Uterus (tissue), 4 donors: ENCODE measurements around the gene CCT3. TPM values are rescaled to one million over a fixed set of nuclear protein-coding genes. Genes with fewer than 3 reads are reported as not detected.
A peak's percentile ranks its signal among the peaks of the same experiment; 100 is the strongest.

Source experiments
- DNase-seq, 2 donors: peaks; one replicate each; pipeline ENCODE4 v3.0.0-alpha.2; 2019 to 2020
- H3K27ac ChIP-seq, 2 donors: fragments of 200-600 bp; sonication (generic); 1 replicate in 1 of 2; 2 replicates in 1 of 2; pipeline ENCODE4 v1.5.1; 2016 to 2018
- H3K27me3 ChIP-seq, 2 donors: fragments of 200-600 bp; sonication (generic); one replicate each; pipeline ENCODE4 v1.5.1; 2018 to 2019; ENCODE audit warnings: control low read depth in 1 of 2
- H3K36me3 ChIP-seq, 2 donors: fragments of 200-600 bp; sonication (generic); one replicate each; pipeline ENCODE4 v1.5.1; 2019; ENCODE audit warnings: control low read depth in 1 of 2
- H3K4me1 ChIP-seq, 2 donors: fragments of 200-600 bp; sonication (generic); one replicate each; pipeline ENCODE4 v1.5.1; 2018 to 2019; ENCODE audit warnings: control low read depth in 1 of 2
- H3K4me3 ChIP-seq, 2 donors: fragments of 200-600 bp; sonication (generic); 1 replicate in 1 of 2; 2 replicates in 1 of 2; pipeline ENCODE4 v1.5.1; 2018 to 2019; ENCODE audit warnings: mild to moderate bottlenecking in 1 of 2
- H3K9me3 ChIP-seq, 2 donors: fragments of 200-600 bp; sonication (generic); one replicate each; pipeline ENCODE4 v1.5.1; 2019; ENCODE audit warnings: control low read depth in 1 of 2
- POLR2A ChIP-seq, 2 donors: fragments of 450-650 bp; IDR thresholded peaks; one replicate each; pipeline ENCODE4 v1.6.1; 2016; ENCODE audit warnings: antibody characterized with exemption in 2 of 2, mild to moderate bottlenecking in 1 of 2, moderate library complexity in 1 of 2
- intact Hi-C: fragments of 100-400 bp; cut with DNase I; formaldehyde crosslinking; loops from one replicate; pipeline ENCODE4 v1.15.1; 2023; ENCODE audit warnings: low total_unique reads
- total RNA-seq, 4 donors: library from RNA; depleted of rRNA in 3 of 4; stranded (reverse); fragments of >200 nt in 3 of 4; gene quantifications; one replicate each; pipeline versions ENCODE4 v1.1.0 to v1.2.4, GENCODE V29; 2014 to 2023
- TF ChIP-seq, protein P1 (sequence below), 4 experiments: fragments of 200-600 bp in 2 of 4; fragments of 450-650 bp in 2 of 4; sonication (generic) in 2 of 4; IDR thresholded peaks; one replicate each; pipeline ENCODE4 v1.5.1; 2016 to 2019; ENCODE audit warnings: antibody characterized with exemption in 4 of 4, mild to moderate bottlenecking in 2 of 4, moderate library complexity in 1 of 4
- donor health status: DM: yes; HTN: yes; CAD: no.

Gene CCT3
- total RNA-seq, 4 donors from 2014 or later, result 114 to 267 (median 192) TPM

DNA sequence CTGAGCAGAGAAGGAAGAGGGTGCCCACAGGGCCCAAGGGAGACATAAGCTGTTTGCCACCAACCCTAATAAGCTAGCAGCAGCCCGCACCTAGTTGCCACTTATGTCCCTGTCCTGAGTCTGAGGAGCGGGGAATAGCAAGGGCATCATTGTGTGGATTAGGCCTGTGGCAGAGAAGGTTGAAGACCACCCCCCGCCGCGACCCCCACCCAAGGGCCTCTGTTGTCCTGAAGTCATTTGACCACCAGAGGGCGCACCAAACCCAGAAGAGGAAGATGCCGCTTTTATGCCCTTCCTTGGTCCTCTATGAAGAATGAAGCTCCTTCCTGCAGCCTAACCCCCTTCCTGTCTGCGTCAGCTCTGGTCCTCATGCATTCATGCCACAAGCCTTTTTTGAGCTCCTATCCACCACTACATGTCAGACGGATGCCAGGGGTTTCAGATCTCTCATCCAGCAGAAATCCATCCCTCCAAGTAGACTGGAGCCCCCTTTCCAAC lies 47.5 kb upstream of the CCT3 start:
- peaks cover 0 to 4% of the 10 kb centered on the region in 2 donors for H3K4me1 ChIP-seq
- no peaks in the 10 kb centered on the region for H3K27me3 ChIP-seq
- H3K36me3 ChIP-seq, result no peaks in the 10 kb centered on the region
- DNase-seq, result peak; percentile 47 to 56
- H3K9me3 ChIP-seq, result no peaks in the 10 kb centered on the region
- intact Hi-C loops, result loop anchor here (5.0 kb wide), 1 partner anchor 57 kb away; no protein-coding TSS in a partner anchor
- no peak overlapping the region for H3K4me3 ChIP-seq
- TF ChIP-seq, protein P1, sequence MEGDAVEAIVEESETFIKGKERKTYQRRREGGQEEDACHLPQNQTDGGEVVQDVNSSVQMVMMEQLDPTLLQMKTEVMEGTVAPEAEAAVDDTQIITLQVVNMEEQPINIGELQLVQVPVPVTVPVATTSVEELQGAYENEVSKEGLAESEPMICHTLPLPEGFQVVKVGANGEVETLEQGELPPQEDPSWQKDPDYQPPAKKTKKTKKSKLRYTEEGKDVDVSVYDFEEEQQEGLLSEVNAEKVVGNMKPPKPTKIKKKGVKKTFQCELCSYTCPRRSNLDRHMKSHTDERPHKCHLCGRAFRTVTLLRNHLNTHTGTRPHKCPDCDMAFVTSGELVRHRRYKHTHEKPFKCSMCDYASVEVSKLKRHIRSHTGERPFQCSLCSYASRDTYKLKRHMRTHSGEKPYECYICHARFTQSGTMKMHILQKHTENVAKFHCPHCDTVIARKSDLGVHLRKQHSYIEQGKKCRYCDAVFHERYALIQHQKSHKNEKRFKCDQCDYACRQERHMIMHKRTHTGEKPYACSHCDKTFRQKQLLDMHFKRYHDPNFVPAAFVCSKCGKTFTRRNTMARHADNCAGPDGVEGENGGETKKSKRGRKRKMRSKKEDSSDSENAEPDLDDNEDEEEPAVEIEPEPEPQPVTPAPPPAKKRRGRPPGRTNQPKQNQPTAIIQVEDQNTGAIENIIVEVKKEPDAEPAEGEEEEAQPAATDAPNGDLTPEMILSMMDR (IDR thresholded peaks at IDR 0.05), result peak; percentile 78 to 86 (median 80)
- no peak for TF ChIP-seq POLR2A (IDR thresholded peaks at IDR 0.05)
- H3K27ac ChIP-seq, result no peak overlapping the region

DNA sequence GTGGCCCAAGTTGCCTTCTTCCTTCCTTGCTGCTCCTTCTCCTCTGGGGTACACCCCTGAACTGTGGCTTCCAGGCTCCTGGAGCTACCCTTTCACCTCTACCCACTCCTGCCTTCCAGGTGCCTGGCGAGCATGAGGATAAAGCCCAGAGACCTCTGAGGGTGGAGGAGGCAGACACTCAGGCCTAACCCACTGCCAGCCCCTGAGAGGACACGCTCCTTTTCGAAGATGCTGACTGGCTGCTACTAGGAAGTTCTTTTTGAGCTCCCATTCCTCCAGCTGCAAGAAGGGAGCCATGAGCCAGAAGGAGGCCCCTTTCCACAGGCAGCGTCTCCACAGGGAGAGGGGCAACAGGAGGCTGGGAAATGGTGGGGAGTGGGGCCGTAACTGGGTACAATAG lies 46.6 kb upstream of the CCT3 start:
- intact Hi-C loops, result loop anchor here (5.0 kb wide), 1 partner anchor 58 kb away; no protein-coding TSS in a partner anchor
- TF ChIP-seq, protein P1 (IDR thresholded peaks at IDR 0.05), result no peak
- no peak for TF ChIP-seq POLR2A (IDR thresholded peaks at IDR 0.05)
- no peak for DNase-seq
- no peak overlapping the region for H3K4me3 ChIP-seq
- H3K36me3 ChIP-seq, result no peaks in the 10 kb centered on the region
- no peaks in the 10 kb centered on the region for H3K9me3 ChIP-seq
- H3K27ac ChIP-seq, result no peak overlapping the region
- no peaks in the 10 kb centered on the region for H3K27me3 ChIP-seq
- H3K4me1 ChIP-seq, result peaks cover 0 to 4% of the 10 kb centered on the region in 2 donors

DNA sequence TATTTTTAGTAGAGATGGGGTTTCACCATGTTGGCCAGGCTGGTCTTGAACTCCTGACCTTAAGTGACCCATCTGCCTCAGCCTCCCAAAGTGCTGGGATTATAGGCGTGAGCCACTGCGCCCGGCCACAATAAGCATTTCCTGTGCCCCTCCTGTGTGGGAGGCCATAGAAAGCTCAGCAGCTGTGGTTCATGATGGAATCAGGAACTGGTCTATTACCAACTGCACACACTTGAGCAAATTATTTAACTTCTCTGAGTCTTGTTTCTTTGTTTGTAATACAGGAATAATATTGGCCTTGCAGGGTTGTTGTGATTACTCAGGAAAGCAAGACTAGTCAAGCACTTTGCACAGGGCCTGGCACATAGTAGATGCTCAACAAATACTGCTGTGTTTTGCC lies 45.9 kb upstream of the CCT3 start:
- Histone ChIP-seq H3K9me3 (no peaks in the 10 kb centered on the region), H3K36me3 (no peaks in the 10 kb centered on the region), H3K4me3 (no peak overlapping the region), H3K4me1 (peaks cover 0 to 4% of the 10 kb centered on the region in 2 donors), H3K27me3 (no peaks in the 10 kb centered on the region), H3K27ac (no peak overlapping the region)
- DNase-seq, result no peak
- intact Hi-C loops, result no loop called here
- TF ChIP-seq, protein P1 (IDR thresholded peaks at IDR 0.05), result no peak
- no peak for TF ChIP-seq POLR2A (IDR thresholded peaks at IDR 0.05)

DNA sequence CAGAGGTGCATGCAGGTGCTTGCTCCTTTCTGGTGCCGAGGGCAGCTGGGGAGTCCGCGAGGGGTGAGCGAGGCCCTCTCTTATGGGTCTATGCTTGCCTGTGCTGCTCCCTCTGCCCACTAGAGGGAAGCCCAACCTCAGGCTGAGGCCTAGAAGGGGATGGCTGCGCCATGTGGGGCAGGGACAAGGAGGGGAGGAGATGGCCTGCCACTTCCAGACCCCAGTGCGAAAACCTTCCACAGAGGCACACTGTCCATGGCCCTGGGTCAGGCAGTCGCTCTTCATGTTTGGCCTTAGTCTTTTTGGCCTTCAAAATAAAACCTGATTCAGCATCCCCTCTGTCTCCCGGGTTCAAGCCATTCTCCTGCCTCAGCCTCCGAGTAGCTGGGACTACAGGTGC lies 44.9 kb upstream of the CCT3 start:
- TF ChIP-seq POLR2A (IDR thresholded peaks at IDR 0.05), result no peak
- TF ChIP-seq, protein P1 (IDR thresholded peaks at IDR 0.05), result peak; percentile 44 to 71 (median 56)
- intact Hi-C loops, result no loop called here

DNA sequence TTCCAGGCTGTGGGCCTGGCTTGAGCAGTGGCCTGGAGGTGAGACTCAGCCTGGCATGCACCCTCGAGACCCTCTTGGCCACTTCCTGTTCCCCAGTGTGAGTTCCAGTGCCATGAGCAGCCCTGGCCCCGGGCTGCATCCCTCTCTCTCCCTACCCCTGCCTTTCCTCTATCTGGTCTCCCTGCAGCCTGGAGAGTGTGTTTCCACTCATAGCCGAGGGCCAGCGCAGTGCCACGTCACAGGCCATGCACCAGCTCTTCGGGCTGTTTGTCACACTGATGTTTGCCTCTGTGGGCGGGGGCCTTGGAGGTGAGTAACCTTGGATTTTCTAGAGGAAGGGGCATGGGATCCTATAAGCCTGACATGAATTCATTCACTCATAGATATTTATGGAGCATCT lies 44.5 kb upstream of the CCT3 start:
- DNase-seq, result no peak
- intact Hi-C loops, result no loop called here
- H3K27ac ChIP-seq, result no peak overlapping the region
- no peaks in the 10 kb centered on the region for H3K36me3 ChIP-seq
- no peaks in the 10 kb centered on the region for H3K4me1 ChIP-seq
- no peak overlapping the region for H3K4me3 ChIP-seq
- H3K27me3 ChIP-seq, result no peaks in the 10 kb centered on the region
- TF ChIP-seq POLR2A (IDR thresholded peaks at IDR 0.05), result no peak
- TF ChIP-seq, protein P1 (IDR thresholded peaks at IDR 0.05), result no peak
- H3K9me3 ChIP-seq, result no peaks in the 10 kb centered on the region

More for the DNA sequence above, 44.9 kb upstream of the CCT3 start:
- H3K9me3 ChIP-seq, result no peaks in the 10 kb centered on the region
- H3K27me3 ChIP-seq, result no peaks in the 10 kb centered on the region
- H3K4me1 ChIP-seq, result no peaks in the 10 kb centered on the region
- peak; percentile 27 to 39 for DNase-seq
- no peak overlapping the region for H3K27ac ChIP-seq
- H3K4me3 ChIP-seq, result no peak overlapping the region
- H3K36me3 ChIP-seq, result no peaks in the 10 kb centered on the region
